GM18502 (cell line): ENCODE data around the gene SPG7.
"Not testable (repeated sequence)": the region's sequence is repeated elsewhere in the genome, so short reads cannot be mapped to it uniquely, and the experiment has no call there.

Experiments used
- ATAC-seq: cut with Tn5 transposase; IDR thresholded peaks from one replicate; pipeline ENCODE4 v1.9.1; 2021; ENCODE audit warnings: mild to moderate bottlenecking; ENCODE audit not compliant: unreplicated experiment, poor library complexity

The SPG7 gene

DNA sequence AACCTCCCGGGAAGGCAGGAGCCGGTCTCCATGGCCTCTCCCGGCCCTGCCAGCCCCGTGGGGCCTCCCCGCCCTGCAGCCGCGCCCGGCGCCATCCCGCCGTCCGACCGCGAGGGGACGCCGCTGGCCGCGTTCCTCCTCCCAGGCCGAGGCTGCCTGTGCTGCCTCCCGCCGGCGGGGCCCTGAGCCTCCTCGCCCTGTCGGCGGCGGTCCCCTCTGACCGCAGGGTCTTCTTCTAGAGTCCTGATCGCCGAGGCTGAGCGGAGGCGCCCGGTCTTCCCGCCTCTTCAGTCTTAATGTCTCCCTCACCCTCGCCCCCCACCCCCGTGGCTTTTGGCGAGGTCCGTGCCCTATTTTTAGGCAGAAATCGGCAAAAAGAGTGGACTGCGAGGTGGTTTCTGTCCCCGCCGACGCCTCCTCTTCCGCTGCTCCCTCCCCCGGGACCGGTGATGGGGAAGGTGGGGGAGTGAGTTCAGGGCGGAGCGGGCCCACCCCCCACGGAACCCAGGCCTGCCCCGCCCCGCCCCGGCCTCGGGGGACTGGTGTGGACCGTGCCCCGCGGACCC lies 66.6 kb downstream of the SPG7 start:
- ATAC-seq, result no peak

DNA sequence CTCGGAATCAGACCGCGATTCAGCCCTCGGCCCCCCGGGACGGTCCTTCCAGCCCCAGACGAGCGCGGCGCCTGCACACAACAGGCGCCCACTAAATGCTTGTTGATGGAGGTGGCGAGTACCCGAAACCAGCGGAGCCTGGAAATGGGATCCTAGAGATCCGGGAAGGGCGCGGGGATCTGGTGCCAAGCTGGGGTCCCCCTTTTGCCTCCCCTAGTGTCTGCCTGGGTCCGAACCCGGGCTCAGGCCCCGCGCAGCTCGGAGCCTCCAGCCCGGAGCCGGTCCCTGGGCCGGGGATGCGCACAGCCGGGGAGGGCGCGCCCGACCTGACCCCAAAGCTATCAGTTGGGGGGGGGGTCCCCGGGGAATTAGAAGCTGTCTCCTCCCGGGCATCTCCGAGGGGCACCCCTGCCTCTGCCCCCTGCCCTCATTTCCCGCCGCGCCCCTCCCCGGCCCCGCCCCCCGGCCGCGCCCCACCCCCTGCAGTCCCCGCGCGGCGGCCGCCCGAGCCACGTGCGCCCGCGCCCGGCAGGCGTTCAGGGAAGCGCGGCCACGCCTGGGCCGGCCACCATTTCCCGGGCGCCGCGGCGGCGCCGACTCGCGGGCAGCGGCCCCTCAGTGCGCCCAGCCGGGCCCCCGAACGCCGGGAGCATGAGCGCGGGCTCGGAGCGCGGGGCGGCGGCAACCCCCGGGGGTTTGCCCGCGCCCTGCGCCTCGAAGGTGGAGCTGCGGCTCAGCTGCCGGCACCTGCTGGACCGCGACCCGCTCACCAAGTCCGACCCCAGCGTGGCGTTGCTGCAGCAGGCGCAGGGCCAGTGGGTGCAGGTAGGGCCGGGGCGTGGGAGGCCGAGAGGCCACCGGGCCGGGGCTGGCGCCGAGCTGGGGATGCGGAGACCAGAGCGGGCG lies 67.3 kb downstream of the SPG7 start, which contains the start of gene CPNE7:
TSS of gene CPNE7 (plus strand) at position 512 of the 906 bp plus-strand sequence. CDS start at position 652, 140 bp downstream.
- ATAC-seq, result no peak

DNA sequence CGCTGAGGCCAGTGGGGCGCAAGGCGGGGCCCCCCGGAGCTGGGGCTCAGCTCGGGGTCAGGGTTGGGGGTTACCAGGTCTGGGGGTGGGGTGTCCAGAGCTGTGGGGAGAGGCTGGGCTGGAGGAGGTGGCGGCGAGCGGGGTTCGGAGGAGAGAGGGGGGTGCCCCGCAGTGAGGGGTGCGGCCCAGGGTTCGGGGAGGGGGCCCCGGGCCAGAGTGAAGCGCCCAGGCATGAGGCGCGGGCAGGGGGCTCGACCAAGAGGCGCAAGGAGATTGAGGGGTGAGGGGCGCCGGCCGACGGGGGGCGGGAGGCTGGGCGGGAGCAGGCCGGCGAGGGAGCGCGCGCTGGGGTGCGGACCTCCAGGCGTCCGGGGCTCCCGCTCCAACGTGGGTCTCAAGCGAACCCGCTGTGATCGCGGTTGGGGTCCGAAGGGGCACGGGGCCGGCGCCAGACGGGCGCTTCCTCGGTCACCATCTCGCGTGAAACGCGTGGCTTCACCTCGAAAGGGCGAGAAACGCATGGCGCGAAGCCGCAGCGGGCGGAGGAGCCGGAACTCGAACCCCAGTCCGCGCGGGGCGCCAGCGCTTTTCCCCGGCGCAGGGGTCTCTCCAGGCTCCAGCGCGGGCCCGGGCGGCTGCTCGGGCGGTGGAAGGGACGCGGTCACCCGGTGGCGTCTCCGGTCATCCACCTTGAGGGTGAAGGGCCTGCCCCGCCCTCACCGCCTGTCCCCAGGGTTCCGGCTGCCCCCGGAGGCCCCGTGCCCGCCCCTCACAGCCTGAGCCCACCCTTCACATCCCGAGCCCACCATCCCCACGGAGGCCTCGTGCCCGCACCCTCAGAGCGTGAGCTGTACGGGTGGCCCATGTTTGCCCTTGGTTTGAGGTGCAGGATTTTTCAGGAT lies 68.2 kb downstream of the SPG7 start:
- no peak for ATAC-seq

DNA sequence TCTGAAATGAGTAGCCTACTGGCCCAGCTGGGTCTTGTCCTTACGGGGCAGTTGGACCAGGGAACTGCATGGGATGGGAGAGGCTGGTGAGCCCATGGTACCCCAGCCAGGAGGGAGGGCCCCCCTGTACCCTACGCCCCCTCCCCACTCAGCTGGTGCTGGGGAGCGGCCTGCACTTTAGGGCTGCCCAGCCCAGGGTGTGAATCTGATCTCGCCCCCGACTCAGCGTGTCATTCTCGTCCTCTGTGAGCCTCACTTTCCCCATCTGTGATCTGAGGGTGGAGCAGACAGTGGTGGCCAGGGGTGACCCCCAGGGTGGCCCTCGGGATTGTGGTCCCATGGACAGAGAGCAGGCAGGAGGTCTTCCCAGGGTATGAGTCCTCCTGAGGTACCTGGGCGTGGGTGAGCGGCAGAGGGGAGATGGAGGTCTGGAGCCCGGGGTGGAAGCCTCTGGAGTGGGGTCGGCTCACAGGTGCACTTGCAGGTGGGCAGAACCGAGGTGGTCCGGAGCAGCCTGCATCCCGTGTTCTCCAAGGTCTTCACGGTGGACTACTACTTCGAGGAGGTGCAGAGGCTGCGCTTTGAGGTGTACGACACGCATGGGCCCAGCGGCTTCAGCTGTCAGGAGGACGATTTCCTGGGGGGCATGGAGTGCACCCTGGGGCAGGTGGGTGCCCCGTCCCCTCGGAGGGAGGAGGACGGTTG lies 69.0 kb downstream of the SPG7 start:
- ATAC-seq, result no peak

DNA sequence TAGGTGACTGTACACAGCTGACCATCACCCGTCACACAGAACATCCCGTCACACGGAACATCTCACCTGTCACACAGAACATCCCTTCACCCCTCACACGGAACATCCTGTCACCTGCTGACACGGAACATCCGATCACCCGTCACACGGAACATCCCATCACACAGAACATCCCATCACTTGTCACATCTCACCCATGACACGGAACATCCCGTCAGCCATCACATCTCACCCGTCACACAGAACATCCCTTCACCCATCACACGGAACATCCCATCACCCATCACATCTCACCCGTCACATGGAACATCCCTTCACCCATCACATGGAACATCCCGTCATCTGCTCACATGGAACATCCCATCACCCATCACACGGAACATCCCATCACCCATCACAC lies 71.1 kb downstream of the SPG7 start:
- no peak for ATAC-seq

DNA sequence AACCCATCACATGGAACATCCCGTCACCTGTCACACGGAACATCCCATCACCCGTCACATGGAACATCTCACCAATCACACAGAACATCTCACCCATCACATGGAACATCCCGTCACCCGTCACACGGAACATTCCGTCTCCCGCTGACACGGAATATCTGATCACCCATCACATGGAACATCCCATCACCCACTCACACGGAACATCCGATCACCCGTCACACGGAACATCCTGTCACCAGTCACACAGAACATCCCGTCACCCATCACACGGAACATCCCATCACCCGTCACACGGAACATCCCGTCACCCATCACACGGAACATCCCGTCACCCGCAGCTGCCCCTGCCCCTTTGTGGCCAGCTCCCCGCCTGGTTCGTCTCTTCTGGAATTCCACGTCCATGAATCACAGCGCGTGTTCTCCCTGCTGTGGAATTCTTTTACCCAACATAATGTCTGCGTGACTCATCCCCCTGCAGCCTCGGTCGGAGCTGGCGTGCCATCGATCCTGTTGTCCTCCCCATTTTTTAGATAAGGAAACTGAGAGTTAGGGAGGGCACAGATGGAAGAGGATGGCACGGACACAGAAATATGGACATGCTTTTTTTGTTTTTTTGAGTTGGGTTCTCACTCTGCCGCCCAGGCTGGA lies 73.0 kb downstream of the SPG7 start:
- no peak for ATAC-seq

DNA sequence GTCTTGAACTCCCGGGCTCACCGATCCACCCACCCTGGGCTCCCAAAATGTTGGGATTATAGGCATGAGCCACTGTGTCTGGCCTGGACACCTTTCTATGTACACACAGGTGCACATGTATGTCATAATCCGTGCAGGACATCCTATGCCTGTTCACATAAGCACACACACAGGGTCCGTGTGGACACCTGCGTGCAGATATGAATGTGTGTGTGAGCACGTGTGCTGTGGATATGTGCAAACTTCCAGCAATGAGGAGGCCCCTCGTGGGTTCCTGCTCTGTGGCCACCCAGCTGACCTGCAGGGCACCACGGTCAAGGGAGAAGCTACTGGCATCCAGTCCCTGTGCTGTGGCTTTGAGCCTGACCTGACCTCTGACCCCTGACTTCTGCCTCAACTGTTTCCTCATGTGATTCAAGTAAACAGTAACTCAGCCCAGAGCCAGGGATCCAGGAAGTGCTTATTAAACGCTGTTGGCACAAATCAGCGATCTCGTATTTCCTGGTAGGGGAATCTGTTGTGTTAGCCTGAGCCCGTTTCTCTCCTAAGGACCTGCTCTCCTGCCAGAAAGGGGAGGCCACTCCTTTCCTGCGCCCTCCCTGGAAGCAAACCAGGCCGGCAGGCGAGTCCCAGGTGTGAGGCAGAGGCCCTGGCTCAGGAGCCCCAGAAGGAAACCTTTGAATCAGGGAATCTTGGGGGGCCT lies 73.8 kb downstream of the SPG7 start:
- ATAC-seq, result no peak

DNA sequence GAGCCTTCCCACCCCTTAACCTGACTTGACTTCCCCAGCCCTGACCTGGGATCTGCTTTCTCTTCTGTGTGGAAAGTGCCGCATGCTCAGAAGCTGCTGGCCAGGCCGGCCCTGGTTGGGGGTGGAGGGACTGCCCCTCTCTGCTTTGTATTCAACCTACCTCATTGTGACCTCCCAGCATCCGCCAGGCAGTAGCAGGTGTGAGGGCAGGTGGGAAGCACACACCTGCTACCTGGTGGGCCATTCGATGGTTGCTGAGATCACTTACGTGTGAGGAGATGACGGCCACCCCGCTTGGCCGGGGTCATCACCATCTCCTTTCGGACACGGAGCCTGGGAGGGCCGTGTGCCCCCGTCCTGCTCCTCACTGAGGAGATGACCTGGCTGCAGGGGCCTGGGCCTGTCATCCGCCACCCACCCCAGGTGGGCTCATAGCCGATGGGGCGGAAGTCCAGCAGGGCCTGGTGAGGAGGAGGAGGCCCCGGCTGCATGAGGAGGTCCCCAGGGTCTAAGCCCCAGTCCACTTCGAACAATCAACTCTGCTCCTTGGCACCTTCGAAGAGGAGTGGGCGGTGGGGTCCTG lies 74.5 kb downstream of the SPG7 start:
- ATAC-seq, result no peak

DNA sequence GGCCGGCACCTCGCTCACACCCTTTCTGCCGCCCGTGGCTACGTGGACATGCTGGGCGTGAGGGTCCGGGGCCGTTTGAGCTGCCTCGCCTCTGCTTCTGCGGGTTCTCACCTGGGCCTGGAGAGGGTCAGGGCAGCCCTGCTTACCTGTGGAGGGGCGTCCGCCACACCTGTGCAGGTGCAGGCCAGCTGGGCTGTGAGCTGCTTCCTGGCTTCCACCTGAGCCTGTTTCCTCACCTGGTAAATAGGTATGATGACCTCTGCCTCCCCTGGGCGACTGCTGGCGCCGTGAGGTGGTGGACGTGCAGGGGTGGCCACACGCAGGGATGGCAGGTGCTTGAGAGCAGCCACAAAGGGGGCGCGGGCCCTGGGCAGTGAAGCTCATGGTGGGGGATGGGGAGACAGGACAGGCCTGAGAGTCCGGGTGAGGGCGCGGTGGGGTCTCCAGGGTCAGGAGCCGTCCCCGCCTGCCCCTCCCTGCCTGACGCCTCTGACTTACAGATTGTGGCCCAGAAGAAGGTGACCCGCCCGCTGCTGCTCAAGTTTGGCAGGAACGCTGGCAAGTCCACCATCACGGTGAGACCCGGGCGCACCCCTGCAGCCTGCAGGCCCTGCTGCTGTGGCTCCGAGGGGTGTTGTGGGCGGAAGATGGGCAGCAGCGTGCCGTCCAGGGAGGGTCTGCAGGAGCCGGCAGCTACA lies 75.1 kb downstream of the SPG7 start:
- no peak for ATAC-seq

DNA sequence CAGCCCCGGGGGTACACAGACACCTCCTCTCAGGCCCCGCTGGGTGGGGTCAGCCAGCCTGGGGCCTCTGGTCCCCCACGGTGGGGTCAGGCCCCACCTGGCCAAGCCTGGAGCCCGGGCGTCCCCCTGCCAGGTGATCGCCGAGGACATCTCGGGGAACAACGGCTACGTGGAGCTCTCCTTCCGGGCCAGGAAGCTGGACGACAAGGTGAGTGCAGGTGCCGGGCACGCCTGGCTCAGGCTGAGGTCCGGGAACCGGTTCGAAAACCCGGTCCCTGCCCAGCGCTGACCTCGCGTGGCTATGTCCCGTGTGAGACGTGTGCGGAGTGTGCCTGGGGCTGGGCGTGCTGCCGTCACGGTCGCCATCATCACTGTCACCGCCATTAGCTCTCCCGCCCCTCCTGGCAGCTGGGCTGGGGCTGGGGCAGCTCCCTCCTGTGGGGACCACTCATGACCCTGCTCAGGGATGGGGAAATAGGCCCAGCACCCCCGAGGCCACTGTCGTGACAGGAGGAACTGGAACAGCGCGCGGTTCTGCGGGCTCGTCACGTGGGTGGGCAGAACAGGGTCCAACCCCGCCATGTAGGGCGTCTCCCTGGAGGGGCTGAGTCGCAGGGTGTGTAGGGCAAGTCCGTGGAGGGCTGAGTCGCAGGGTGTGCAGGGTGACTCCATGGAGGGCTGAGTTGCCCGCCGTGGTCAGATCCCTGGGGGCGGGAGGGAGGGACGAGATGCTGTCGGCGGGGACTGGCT lies 75.9 kb downstream of the SPG7 start:
- no peak for ATAC-seq

DNA sequence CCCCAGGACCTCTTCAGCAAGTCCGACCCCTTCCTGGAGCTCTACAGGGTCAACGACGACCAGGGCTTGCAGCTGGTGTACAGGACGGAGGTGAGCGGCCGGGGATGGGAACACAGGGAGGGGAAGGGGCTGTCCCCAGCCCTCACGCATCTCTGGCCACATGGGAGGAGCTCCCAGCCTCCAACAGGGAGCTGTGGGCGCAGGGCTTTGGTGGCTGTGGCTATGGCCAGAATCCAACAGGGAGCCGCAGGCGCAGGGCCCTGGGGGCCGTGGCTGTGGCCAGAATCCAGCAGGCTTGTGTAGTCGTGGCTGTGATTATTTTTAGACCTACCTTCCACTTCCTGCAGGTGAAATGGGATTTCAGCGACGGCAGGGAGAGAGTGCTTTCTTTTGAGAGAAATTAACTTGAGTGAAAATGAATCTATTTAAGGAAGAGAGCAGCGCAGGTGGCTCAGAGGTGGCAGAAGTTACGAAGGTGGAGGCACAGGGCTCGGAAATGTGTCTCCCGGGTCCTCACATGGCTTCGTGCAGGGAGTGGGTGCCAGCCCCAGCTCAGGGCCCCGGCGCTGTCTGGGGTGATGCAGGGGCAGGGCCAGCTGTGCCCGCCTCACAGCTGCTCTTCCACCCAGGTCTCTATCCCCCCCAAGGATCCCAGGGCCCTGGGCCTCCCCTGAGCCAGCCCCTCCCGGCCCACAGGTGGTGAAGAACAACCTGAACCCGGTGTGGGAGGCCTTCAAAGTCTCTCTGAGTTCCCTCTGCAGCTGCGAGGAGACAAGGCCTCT lies 76.8 kb downstream of the SPG7 start:
- ATAC-seq, result no peak

DNA sequence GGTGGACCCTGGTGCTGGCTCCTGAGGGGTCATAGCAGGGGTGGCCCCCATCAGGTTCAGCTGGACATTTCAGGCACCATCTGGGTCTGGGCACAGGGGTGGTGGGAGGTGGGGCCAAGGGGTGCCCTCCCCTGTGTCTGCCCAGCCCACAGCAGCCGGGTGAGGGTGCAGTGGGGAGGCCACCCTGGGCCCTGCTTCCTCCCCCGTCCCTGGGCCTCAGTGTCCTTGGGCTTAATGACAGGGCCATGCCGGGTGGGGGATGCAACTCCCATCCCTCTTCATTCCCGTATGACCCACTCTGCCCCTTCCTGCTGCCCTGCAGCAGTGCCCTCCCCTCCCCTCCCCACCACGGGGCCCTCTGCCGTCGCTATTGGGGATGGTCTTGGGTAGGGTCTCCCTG lies 78.0 kb downstream of the SPG7 start:
- no peak for ATAC-seq

DNA sequence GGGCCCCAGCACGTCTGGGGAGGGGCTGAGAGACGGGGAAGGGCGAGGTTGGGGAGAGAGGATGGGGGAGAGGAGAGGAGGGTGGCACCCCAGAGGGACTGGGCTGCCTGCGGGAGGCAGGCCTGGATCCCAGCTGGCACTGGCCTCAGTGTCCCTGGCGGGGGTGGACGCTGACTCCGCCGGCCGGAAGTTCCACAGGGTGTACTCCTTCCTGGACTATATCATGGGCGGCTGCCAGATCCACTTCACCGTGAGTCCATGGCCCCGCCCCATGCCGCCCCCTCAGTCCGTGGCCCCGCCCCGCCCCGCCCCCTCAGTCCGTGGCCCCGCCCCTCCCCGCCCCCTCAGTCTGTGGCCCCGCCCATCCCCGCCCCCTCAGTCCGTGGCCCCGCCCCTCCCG lies 78.7 kb downstream of the SPG7 start:
- ATAC-seq, result no peak

DNA sequence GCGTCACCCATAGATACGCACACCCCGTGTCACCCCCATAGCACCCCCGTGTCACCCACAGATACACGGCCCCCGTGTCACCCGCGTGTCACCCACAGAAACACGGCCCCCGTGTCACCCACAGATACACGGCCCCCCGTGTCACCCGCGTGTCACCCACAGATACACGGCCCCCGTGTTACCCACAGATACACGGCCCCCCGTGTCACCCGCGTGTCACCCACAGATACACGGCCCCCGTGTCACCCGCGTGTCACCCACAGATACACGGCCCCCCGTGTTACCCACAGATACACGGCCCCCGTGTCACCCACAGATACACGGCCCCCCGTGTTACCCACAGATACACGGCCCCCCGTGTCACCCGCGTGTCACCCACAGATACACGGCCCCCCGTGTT lies 79.5 kb downstream of the SPG7 start:
- not testable (repeated sequence) for ATAC-seq

DNA sequence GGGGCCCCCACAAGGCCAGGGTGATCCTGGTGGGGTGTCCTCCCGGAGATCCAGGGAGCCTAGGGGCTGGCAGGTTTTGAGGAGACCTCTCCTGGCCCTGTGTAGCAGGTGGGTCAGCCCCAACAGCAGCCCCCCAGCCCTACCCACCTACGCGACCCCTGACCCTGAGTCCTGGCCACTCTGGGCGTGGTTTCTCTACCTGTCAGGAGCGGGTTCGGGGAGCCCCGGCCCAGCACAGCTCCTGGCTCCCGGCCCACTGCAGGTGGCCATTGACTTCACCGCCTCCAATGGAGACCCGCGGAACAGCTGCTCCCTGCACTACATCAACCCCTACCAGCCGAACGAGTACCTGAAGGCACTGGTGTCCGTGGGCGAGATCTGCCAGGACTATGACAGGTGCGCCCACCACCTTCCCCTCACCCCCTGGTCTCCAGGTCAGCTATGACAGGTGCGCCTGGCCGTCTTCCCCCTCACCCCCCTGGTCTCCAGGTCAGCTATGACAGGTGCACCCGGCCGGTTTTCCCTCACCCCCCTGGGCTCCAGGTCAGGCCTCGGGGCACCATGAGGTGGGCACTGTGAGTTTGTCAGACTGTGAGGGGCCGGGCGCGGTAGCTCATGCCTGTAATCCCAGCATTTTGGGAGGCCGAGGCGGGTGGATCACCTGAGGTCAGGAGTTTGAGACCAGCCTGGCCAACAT lies 80.4 kb downstream of the SPG7 start:
- ATAC-seq, result no peak

DNA sequence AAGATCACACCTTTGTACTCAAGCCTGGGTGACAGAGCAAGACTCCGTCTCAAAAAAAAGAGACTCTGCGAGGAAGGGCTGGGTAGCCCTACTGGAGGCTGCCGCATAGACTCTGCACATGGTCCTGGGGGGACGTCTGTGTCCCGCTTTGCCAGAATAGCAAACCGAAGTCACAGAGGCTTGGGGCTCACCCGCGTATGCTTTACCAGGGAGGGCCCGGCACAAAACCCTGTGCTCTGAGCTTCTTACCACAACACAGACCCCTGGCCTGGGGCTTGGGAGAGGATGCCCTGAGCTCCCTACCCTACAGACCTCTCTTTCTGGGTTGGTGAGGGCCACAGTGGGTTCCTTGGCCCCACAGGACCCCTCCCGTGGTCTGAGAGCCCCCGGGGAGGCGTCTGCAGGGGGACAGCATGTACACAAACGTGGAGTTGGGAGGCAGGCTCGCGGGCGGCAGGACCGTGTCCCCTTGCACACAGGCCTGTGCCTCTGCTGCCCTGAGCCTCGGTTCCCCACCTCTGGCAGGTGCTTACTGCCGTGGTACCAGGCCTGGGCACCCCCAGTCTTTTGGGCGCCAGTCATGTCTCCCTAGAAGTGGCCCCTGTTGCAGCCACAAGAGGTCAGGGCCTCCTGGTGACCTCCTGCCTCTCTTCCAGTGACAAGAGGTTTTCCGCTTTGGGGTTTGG lies 81.2 kb downstream of the SPG7 start:
- no peak for ATAC-seq
